Measurements from ENCODE around the gene NEUROG1.

NEUROG1 gene

GRCh38 chr5:135521964-135522363, 13.8 kb downstream of the NEUROG1 start:
- H3K4me2 ChIP-seq (ENCODE audit: low read depth, low read length, poor library complexity, severe bottlenecking): no peak overlapping the region
- no peaks in the 10 kb centered on the region for H3K79me2 ChIP-seq (ENCODE audit: insufficient read depth, low read length)
- TF ChIP-seq EZH2phosphoT487 (IDR thresholded peaks at IDR 0.05; ENCODE audit: borderline replicate concordance) (no peak), CTCF (conservative IDR thresholded peaks at IDR 0.05; ENCODE audit: low read length) (no peak)
- no peak overlapping the region for H3K9ac ChIP-seq (ENCODE audit: low read depth, low read length, poor library complexity, severe bottlenecking)
- H2AFZ ChIP-seq (ENCODE audit: low read length): no peak overlapping the region
- H4K20me1 ChIP-seq (ENCODE audit: insufficient read depth, low read length, poor library complexity, severe bottlenecking): no peaks in the 10 kb centered on the region
- H3K9me3 ChIP-seq (ENCODE audit: insufficient read depth, low read depth, low read length): no peaks in the 10 kb centered on the region
- no peaks in the 10 kb centered on the region for H3F3A ChIP-seq (ENCODE audit: low read depth)
- H3K9me2 ChIP-seq (replicated peaks; ENCODE audit: low read depth, low read length): no peaks in the 10 kb centered on the region
- H3K36me3 ChIP-seq (ENCODE audit: insufficient read depth, low read length): no peaks in the 10 kb centered on the region
- no peaks in the 10 kb centered on the region for H3K4me1 ChIP-seq (ENCODE audit: insufficient read depth, low read length, poor library complexity, severe bottlenecking)
- H3K4me3 ChIP-seq (ENCODE audit: low read length, poor library complexity, severe bottlenecking): no peak overlapping the region
- no peaks in the 10 kb centered on the region for H3K27me3 ChIP-seq (ENCODE audit: insufficient read depth, low read length, poor library complexity, severe bottlenecking)

GRCh38 chr5:135517631-135518030, 18.1 kb downstream of the NEUROG1 start:
- no peaks in the 10 kb centered on the region for H3K9me3 ChIP-seq (ENCODE audit: insufficient read depth, low read depth, low read length)
- no peaks in the 10 kb centered on the region for H3F3A ChIP-seq (ENCODE audit: low read depth)
- H3K4me3 ChIP-seq (ENCODE audit: low read length, poor library complexity, severe bottlenecking): no peak overlapping the region
- no peaks in the 10 kb centered on the region for H3K4me1 ChIP-seq (ENCODE audit: insufficient read depth, low read length, poor library complexity, severe bottlenecking)
- no peaks in the 10 kb centered on the region for H3K27me3 ChIP-seq (ENCODE audit: insufficient read depth, low read length, poor library complexity, severe bottlenecking)
- H3K4me2 ChIP-seq (ENCODE audit: low read depth, low read length, poor library complexity, severe bottlenecking): no peak overlapping the region
- H4K20me1 ChIP-seq (ENCODE audit: insufficient read depth, low read length, poor library complexity, severe bottlenecking): no peaks in the 10 kb centered on the region
- no peaks in the 10 kb centered on the region for H3K36me3 ChIP-seq (ENCODE audit: insufficient read depth, low read length)
- no peak overlapping the region for H2AFZ ChIP-seq (ENCODE audit: low read length)
- no peak overlapping the region for H3K9ac ChIP-seq (ENCODE audit: low read depth, low read length, poor library complexity, severe bottlenecking)
- H3K9me2 ChIP-seq (replicated peaks; ENCODE audit: low read depth, low read length): no peaks in the 10 kb centered on the region
- TF ChIP-seq EZH2phosphoT487 (IDR thresholded peaks at IDR 0.05; ENCODE audit: borderline replicate concordance): no peak
- no peaks in the 10 kb centered on the region for H3K79me2 ChIP-seq (ENCODE audit: insufficient read depth, low read length)

GRCh38 chr5:135514116-135514515, 21.6 kb downstream of the NEUROG1 start:
- TF ChIP-seq CTCF (conservative IDR thresholded peaks at IDR 0.05; ENCODE audit: low read length): no peak
- no peak for TF ChIP-seq EZH2phosphoT487 (IDR thresholded peaks at IDR 0.05; ENCODE audit: borderline replicate concordance)

More at GRCh38 chr5:135514116-135514515, 21.6 kb downstream of the NEUROG1 start:
- no peak overlapping the region for H3K9ac ChIP-seq (ENCODE audit: low read depth, low read length, poor library complexity, severe bottlenecking)
- H3K79me2 ChIP-seq (ENCODE audit: insufficient read depth, low read length): no peaks in the 10 kb centered on the region
- no peaks in the 10 kb centered on the region for H3K36me3 ChIP-seq (ENCODE audit: insufficient read depth, low read length)
- no peaks in the 10 kb centered on the region for H4K20me1 ChIP-seq (ENCODE audit: insufficient read depth, low read length, poor library complexity, severe bottlenecking)
- H3K4me1 ChIP-seq (ENCODE audit: insufficient read depth, low read length, poor library complexity, severe bottlenecking): peaks cover 3% of the 10 kb centered on the region
- H3K4me3 ChIP-seq (ENCODE audit: low read length, poor library complexity, severe bottlenecking): no peak overlapping the region
- no peaks in the 10 kb centered on the region for H3F3A ChIP-seq (ENCODE audit: low read depth)
- no peaks in the 10 kb centered on the region for H3K9me3 ChIP-seq (ENCODE audit: insufficient read depth, low read depth, low read length)
- no peaks in the 10 kb centered on the region for H3K9me2 ChIP-seq (replicated peaks; ENCODE audit: low read depth, low read length)
- no peak overlapping the region for H2AFZ ChIP-seq (ENCODE audit: low read length)
- H3K27me3 ChIP-seq (ENCODE audit: insufficient read depth, low read length, poor library complexity, severe bottlenecking): no peaks in the 10 kb centered on the region
- no peak overlapping the region for H3K4me2 ChIP-seq (ENCODE audit: low read depth, low read length, poor library complexity, severe bottlenecking)

Data from Loucy (cell line).